ENCODE measurements around the gene ACTL7B. TPM values are rescaled to one million over a fixed set of nuclear protein-coding genes. Genes with fewer than 3 reads are reported as not detected.

ACTL7B gene
- total and polyA plus RNA-seq, 2 donors (not counting 1 experiment from before 2014, with no cell fraction given) = 0.07 TPM; not detected in 1

DNA sequence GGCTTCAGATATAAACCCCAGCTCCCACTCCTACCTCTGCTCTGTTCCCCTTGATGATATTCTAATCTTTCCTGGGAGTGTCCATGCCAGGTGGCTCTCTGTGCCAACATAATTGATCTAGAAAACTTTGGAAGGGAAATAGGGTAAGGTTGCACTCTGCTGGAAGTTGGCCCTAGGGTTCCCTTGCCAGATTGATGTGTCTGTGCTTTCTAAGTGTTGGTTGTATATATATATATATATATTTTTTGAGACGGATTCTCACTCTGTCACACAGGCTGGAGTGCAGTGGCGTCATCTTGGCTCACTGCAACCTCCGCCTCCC, 23.6 kb downstream of the ACTL7B start:
- CTCF ChIA-PET = no interaction called here
- no peaks in the 10 kb centered on the region for H3K9me3 ChIP-seq (ENCODE audit: control extremely low read depth in 1 of 3, control insufficient read depth in 2 of 3, insufficient read depth in 1 of 3, low read length in 2 of 3)
- no peaks in the 10 kb centered on the region for H4K20me1 ChIP-seq (ENCODE audit: control insufficient read depth, insufficient read depth, low read length, poor library complexity, severe bottlenecking)
- peaks cover 5% of the 10 kb centered on the region for H3K27me3 Mint-ChIP-seq
- H3K27ac Mint-ChIP-seq = no peak overlapping the region
- H3K4me2 ChIP-seq (replicated peaks; ENCODE audit: low read depth, low read length, poor library complexity, severe bottlenecking) = no peak overlapping the region
- H3K27ac ChIP-seq (ENCODE audit: low read length in 2 of 2) = no peak overlapping the region
- H3K36me3 ChIP-seq (replicated peaks in 1 of 2; ENCODE audit: control extremely low read depth in 1 of 2, control insufficient read depth in 1 of 2, extremely low read depth in 1 of 2, insufficient read depth in 2 of 2, low read length in 1 of 2) = no peaks in the 10 kb centered on the region
- POLR2A ChIA-PET = no interaction called here
- no peaks in the 10 kb centered on the region for H3K27me3 ChIP-seq (replicated peaks in 1 of 4; ENCODE audit: control extremely low read depth in 1 of 4, control insufficient read depth in 3 of 4, insufficient read depth in 4 of 4, low read length in 3 of 4)
- no peak overlapping the region for H3K9ac ChIP-seq (ENCODE audit: low read length)
- ATAC-seq (ENCODE audit: low read depth) = no peak
- no peaks in the 10 kb centered on the region for H3K9me3 Mint-ChIP-seq (ENCODE audit: insufficient read depth)
- DNase-seq = no peak
- no peak overlapping the region for H3K4me3 ChIP-seq (ENCODE audit: control extremely low read depth in 1 of 5, extremely low read depth in 1 of 5, insufficient read depth in 1 of 5, low read depth in 2 of 5, low read length in 4 of 5)
- peaks cover 21 to 23% of the 10 kb centered on the region in 2 donors for H3K4me1 ChIP-seq (ENCODE audit: control insufficient read depth in 2 of 2, insufficient read depth in 2 of 2, low read length in 2 of 2)
- H3K4me3 Mint-ChIP-seq = no peak overlapping the region
- intact Hi-C loops (cut with micrococcal nuclease) = no loop called here
- TF ChIP-seq, protein P1, sequence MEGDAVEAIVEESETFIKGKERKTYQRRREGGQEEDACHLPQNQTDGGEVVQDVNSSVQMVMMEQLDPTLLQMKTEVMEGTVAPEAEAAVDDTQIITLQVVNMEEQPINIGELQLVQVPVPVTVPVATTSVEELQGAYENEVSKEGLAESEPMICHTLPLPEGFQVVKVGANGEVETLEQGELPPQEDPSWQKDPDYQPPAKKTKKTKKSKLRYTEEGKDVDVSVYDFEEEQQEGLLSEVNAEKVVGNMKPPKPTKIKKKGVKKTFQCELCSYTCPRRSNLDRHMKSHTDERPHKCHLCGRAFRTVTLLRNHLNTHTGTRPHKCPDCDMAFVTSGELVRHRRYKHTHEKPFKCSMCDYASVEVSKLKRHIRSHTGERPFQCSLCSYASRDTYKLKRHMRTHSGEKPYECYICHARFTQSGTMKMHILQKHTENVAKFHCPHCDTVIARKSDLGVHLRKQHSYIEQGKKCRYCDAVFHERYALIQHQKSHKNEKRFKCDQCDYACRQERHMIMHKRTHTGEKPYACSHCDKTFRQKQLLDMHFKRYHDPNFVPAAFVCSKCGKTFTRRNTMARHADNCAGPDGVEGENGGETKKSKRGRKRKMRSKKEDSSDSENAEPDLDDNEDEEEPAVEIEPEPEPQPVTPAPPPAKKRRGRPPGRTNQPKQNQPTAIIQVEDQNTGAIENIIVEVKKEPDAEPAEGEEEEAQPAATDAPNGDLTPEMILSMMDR (IDR thresholded peaks at IDR 0.05) = no peak
- no peak for TF ChIP-seq EZH2 (IDR thresholded peaks at IDR 0.05; ENCODE audit: borderline replicate concordance, insufficient read depth, low read depth, low read length, poor library complexity, severe bottlenecking)
- no peak overlapping the region for H2AFZ ChIP-seq (ENCODE audit: insufficient read depth, low read depth, low read length, poor library complexity, severe bottlenecking)
- peaks cover 24% of the 10 kb centered on the region for H3K4me1 Mint-ChIP-seq
- H3K79me2 ChIP-seq (ENCODE audit: control insufficient read depth, insufficient read depth, low read length) = no peaks in the 10 kb centered on the region
- WGBS (ENCODE audit: insufficient coverage) = no CpG with 5 or more reads among the region's 3 CpGs

GRCh38 chr9:108831496-108832178, 24.1 kb downstream of the ACTL7B start:
- Histone ChIP-seq H3K36me3 (replicated peaks in 1 of 2; ENCODE audit: control extremely low read depth in 1 of 2, control insufficient read depth in 1 of 2, extremely low read depth in 1 of 2, insufficient read depth in 2 of 2, low read length in 1 of 2) (no peaks in the 10 kb centered on the region), H3K27ac (ENCODE audit: low read length in 2 of 2) (no peak overlapping the region), H2AFZ (ENCODE audit: insufficient read depth, low read depth, low read length, poor library complexity, severe bottlenecking) (no peak overlapping the region), H3K27me3 (replicated peaks in 1 of 4; ENCODE audit: control extremely low read depth in 1 of 4, control insufficient read depth in 3 of 4, insufficient read depth in 4 of 4, low read length in 3 of 4) (no peaks in the 10 kb centered on the region), H3K9me3 (ENCODE audit: control extremely low read depth in 1 of 3, control insufficient read depth in 2 of 3, insufficient read depth in 1 of 3, low read length in 2 of 3) (no peaks in the 10 kb centered on the region), H3K4me1 (ENCODE audit: control insufficient read depth in 2 of 2, insufficient read depth in 2 of 2, low read length in 2 of 2) (peaks cover 21 to 23% of the 10 kb centered on the region in 2 donors), H3K9ac (ENCODE audit: low read length) (no peak overlapping the region), H3K4me2 (replicated peaks; ENCODE audit: low read depth, low read length, poor library complexity, severe bottlenecking) (no peak overlapping the region), H4K20me1 (ENCODE audit: control insufficient read depth, insufficient read depth, low read length, poor library complexity, severe bottlenecking) (no peaks in the 10 kb centered on the region), H3K79me2 (ENCODE audit: control insufficient read depth, insufficient read depth, low read length) (no peaks in the 10 kb centered on the region), H3K4me3 (ENCODE audit: control extremely low read depth in 1 of 5, extremely low read depth in 1 of 5, insufficient read depth in 1 of 5, low read depth in 2 of 5, low read length in 4 of 5) (no peak overlapping the region)
- CTCF ChIA-PET = interaction anchor here (0.7 kb wide), 1 partner anchor 60 kb away, joined by 3 read pairs; no protein-coding TSS in a partner anchor
- Mint-ChIP-seq H3K9me3 (ENCODE audit: insufficient read depth) (no peaks in the 10 kb centered on the region), H3K4me3 (no peak overlapping the region), H3K27ac (no peak overlapping the region), H3K4me1 (peaks cover 22% of the 10 kb centered on the region), H3K27me3 (peaks cover 5% of the 10 kb centered on the region)
- no peak for TF ChIP-seq EZH2 (IDR thresholded peaks at IDR 0.05; ENCODE audit: borderline replicate concordance, insufficient read depth, low read depth, low read length, poor library complexity, severe bottlenecking)
- TF ChIP-seq, protein P1 (IDR thresholded peaks at IDR 0.05) = no peak
- POLR2A ChIA-PET = no interaction called here
- intact Hi-C loops (cut with micrococcal nuclease) = no loop called here
- no peak for DNase-seq
- 89% methylated on average over 1 of the region's 1 CpG for WGBS (ENCODE audit: insufficient coverage)
- no peak for ATAC-seq (ENCODE audit: low read depth)

All from B cell (primary cell).